IgD-negative memory B cell (primary cell): ENCODE measurements around the gene ADPGK. TPM values are rescaled to one million over a fixed set of nuclear protein-coding genes. Genes with fewer than 3 reads are reported as not detected.

Experiments
- H3K27ac Mint-ChIP-seq, 3 donors: one replicate each; pipeline ENCODE4 v1.8.0; 2020 to 2022; ENCODE audit warnings: mild to moderate bottlenecking in 3 of 3, mixed read lengths in 3 of 3, moderate library complexity in 1 of 3
- H3K27me3 Mint-ChIP-seq: one replicate; pipeline ENCODE4 v1.8.0; 2021; ENCODE audit warnings: mixed read lengths
- H3K36me3 Mint-ChIP-seq: one replicate; pipeline ENCODE4 v1.8.0; 2020; ENCODE audit warnings: mild to moderate bottlenecking, mixed read lengths
- H3K4me1 Mint-ChIP-seq, 3 donors: one replicate each; pipeline ENCODE4 v1.8.0; 2020 to 2022; ENCODE audit warnings: mixed read lengths in 3 of 3, mild to moderate bottlenecking in 1 of 3
- H3K4me3 Mint-ChIP-seq, 4 donors: one replicate each; pipeline ENCODE4 v1.8.0; 2020 to 2022; ENCODE audit warnings: mild to moderate bottlenecking in 4 of 4, mixed read lengths in 4 of 4, moderate library complexity in 3 of 4
- H3K9me3 Mint-ChIP-seq, 3 donors: one replicate each; pipeline ENCODE4 v1.8.0; 2020 to 2021; ENCODE audit warnings: mixed read lengths in 3 of 3, mild to moderate bottlenecking in 1 of 3
- polyA plus RNA-seq: library from polyadenylated mRNA; unstranded; fragments of 300-500 nt; fragmentation: Illumina TruSeq; gene quantifications from one replicate; pipeline ENCODE4 v1.2.3, GENCODE V29; 2021

The ADPGK gene
- polyA plus RNA-seq, 1 donor from 2014 or later = 94.9 TPM

GRCh38 chr15:72706266-72706665, 77.3 kb downstream of the ADPGK start:
- Mint-ChIP-seq H3K4me1 (peaks cover 0 to 4% (median 0%) of the 10 kb centered on the region in 3 donors), H3K4me3 (no peak overlapping the region), H3K9me3 (no peaks in the 10 kb centered on the region), H3K27ac (no peak overlapping the region), H3K27me3 (no peaks in the 10 kb centered on the region), H3K36me3 (peaks cover 7% of the 10 kb centered on the region)

Other genes with a start within 250 kb of the ADPGK start
- not detected for gene GOLGA6B, start 129.1 kb downstream of the ADPGK start, polyA plus RNA-seq
- not detected for gene HIGD2B, start 97.6 kb downstream of the ADPGK start, polyA plus RNA-seq
- gene BBS4, start 97.6 kb downstream of the ADPGK start, polyA plus RNA-seq = 9.2 TPM